Measurements from ENCODE around the gene FAM110D. TPM values are rescaled to one million over a fixed set of nuclear protein-coding genes. Genes with fewer than 3 reads are reported as not detected.

FAM110D gene
- total RNA-seq, 1 experiment from 2014 or later, result not detected

- Histone ChIP-seq H3K4me3 (ENCODE audit: low read length) (no peak overlapping the region), H3K27ac (ENCODE audit: low read length) (no peak overlapping the region), H3K36me3 (ENCODE audit: low read depth, low read length) (peaks cover 7% of the 10 kb centered on the region; the same call in 1 of the 2 replicates), H3F3A (ENCODE audit: low read length, unreplicated experiment) (no peaks in the 10 kb centered on the region), H4K20me1 (ENCODE audit: low read length) (no peaks in the 10 kb centered on the region), H3K79me2 (ENCODE audit: low read length) (no peaks in the 10 kb centered on the region), H3K9me2 (replicated peaks; ENCODE audit: low read length) (no peaks in the 10 kb centered on the region), H3K27me3 (ENCODE audit: low read length) (no peaks in the 10 kb centered on the region), H3K4me2 (ENCODE audit: low read length) (no peak overlapping the region), H3K9me3 (ENCODE audit: low read length) (no peaks in the 10 kb centered on the region), H2AFZ (ENCODE audit: low read length) (no peak overlapping the region), H3K4me1 (ENCODE audit: insufficient read depth, low read length) (no peaks in the 10 kb centered on the region), H3K9ac (ENCODE audit: low read length) (no peak overlapping the region)
- ATAC-seq (no peak), DNase-seq (no peak)
- POLR2A ChIA-PET (ENCODE audit: unreplicated experiment), result no interaction called here
- intact Hi-C loops (cut with micrococcal nuclease), result no loop called here
- CTCF ChIA-PET, result no interaction called here
- no TSS peak for BruUV-seq (replicated peaks)
- no peak for TF ChIP-seq EZH2phosphoT487 (IDR thresholded peaks at IDR 0.05; ENCODE audit: borderline replicate concordance, low read length)
- TF ChIP-seq EZH2 (IDR thresholded peaks at IDR 0.05; ENCODE audit: low read length, unreplicated experiment), result no peak
- no peak for TF ChIP-seq CTCF (conservative IDR thresholded peaks at IDR 0.05; ENCODE audit: low read depth, low read length)
Observed at GRCh38 chr1:26191739-26192138, 32.9 kb downstream of the FAM110D start.

- no peak for DNase-seq
- ChIA-PET POLR2A (ENCODE audit: unreplicated experiment) (interaction anchor here (0.7 kb wide), 1 partner anchor 9 kb away, joined by 6 read pairs; no protein-coding TSS in a partner anchor), CTCF (no interaction called here)
- Histone ChIP-seq H3K36me3 (ENCODE audit: low read depth, low read length) (no peaks in the 10 kb centered on the region), H4K20me1 (ENCODE audit: low read length) (no peaks in the 10 kb centered on the region), H3K9me2 (replicated peaks; ENCODE audit: low read length) (no peaks in the 10 kb centered on the region), H3K27ac (ENCODE audit: low read length) (no peak overlapping the region), H3K9me3 (ENCODE audit: low read length) (no peaks in the 10 kb centered on the region), H2AFZ (ENCODE audit: low read length) (no peak overlapping the region), H3K4me3 (ENCODE audit: low read length) (no peak overlapping the region), H3K9ac (ENCODE audit: low read length) (no peak overlapping the region), H3K27me3 (ENCODE audit: low read length) (no peaks in the 10 kb centered on the region), H3K4me2 (ENCODE audit: low read length) (no peak overlapping the region), H3K4me1 (ENCODE audit: insufficient read depth, low read length) (no peaks in the 10 kb centered on the region), H3F3A (ENCODE audit: low read length, unreplicated experiment) (no peaks in the 10 kb centered on the region), H3K79me2 (ENCODE audit: low read length) (no peaks in the 10 kb centered on the region)
- intact Hi-C loops (cut with micrococcal nuclease), result no loop called here
- no peak for ATAC-seq
- BruUV-seq (replicated peaks), result no TSS peak
- TF ChIP-seq EZH2phosphoT487 (IDR thresholded peaks at IDR 0.05; ENCODE audit: borderline replicate concordance, low read length) (no peak), CTCF (conservative IDR thresholded peaks at IDR 0.05; ENCODE audit: low read depth, low read length) (no peak), EZH2 (IDR thresholded peaks at IDR 0.05; ENCODE audit: low read length, unreplicated experiment) (no peak)
Observed at GRCh38 chr1:26195805-26196204, 36.9 kb downstream of the FAM110D start.

- Histone ChIP-seq H3K36me3 (ENCODE audit: low read depth, low read length) (no peaks in the 10 kb centered on the region), H3K27me3 (ENCODE audit: low read length) (no peaks in the 10 kb centered on the region), H4K20me1 (ENCODE audit: low read length) (no peaks in the 10 kb centered on the region), H2AFZ (ENCODE audit: low read length) (no peak overlapping the region), H3K9ac (ENCODE audit: low read length) (no peak overlapping the region), H3F3A (ENCODE audit: low read length, unreplicated experiment) (no peaks in the 10 kb centered on the region), H3K4me3 (ENCODE audit: low read length) (no peak overlapping the region), H3K79me2 (ENCODE audit: low read length) (no peaks in the 10 kb centered on the region), H3K9me2 (replicated peaks; ENCODE audit: low read length) (no peaks in the 10 kb centered on the region), H3K4me2 (ENCODE audit: low read length) (no peak overlapping the region), H3K4me1 (ENCODE audit: insufficient read depth, low read length) (no peaks in the 10 kb centered on the region), H3K9me3 (ENCODE audit: low read length) (no peaks in the 10 kb centered on the region), H3K27ac (ENCODE audit: low read length) (no peak overlapping the region)
- no peak for DNase-seq
- no peak for TF ChIP-seq EZH2phosphoT487 (IDR thresholded peaks at IDR 0.05; ENCODE audit: borderline replicate concordance, low read length)
- TF ChIP-seq CTCF (conservative IDR thresholded peaks at IDR 0.05; ENCODE audit: low read depth, low read length), result no peak
- no peak for TF ChIP-seq EZH2 (IDR thresholded peaks at IDR 0.05; ENCODE audit: low read length, unreplicated experiment)
- BruUV-seq (replicated peaks), result no TSS peak
- ChIA-PET CTCF (no interaction called here), POLR2A (ENCODE audit: unreplicated experiment) (no interaction called here)
- intact Hi-C loops (cut with micrococcal nuclease), result no loop called here
- ATAC-seq, result no peak
Observed at GRCh38 chr1:26197301-26197700, 38.4 kb downstream of the FAM110D start.

Measured in PC-3 (cell line).